Measurements from ENCODE around the gene ANKRD30A. TPM values are rescaled to one million over a fixed set of nuclear protein-coding genes. Genes with fewer than 3 reads are reported as not detected.
"Not testable (repeated sequence)": the region's sequence is repeated elsewhere in the genome, so short reads cannot be mapped to it uniquely, and the experiment has no call there.

ANKRD30A gene
- polyA plus RNA-seq, 1 donor = not detected

DNA sequence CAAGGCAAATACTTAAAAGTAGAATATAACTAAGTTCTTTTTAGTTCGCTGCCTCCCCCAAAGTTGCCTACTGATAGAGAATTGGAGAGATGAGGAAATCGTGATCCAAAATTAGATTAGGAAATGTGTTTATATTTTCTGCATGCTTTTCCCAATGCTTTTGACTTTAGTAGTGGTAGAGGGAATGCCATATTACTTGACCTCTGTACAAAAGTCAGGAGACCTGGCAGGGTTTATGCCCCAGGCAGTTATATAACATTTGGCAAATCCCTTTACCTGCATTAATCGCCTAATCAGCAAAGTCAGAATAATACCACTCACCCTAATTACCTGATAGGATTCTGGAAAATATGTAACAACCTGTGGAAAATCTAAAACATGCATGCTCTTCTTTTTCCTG is 142.9 kb downstream of the ANKRD30A start:
- DNase-seq = no peak

DNA sequence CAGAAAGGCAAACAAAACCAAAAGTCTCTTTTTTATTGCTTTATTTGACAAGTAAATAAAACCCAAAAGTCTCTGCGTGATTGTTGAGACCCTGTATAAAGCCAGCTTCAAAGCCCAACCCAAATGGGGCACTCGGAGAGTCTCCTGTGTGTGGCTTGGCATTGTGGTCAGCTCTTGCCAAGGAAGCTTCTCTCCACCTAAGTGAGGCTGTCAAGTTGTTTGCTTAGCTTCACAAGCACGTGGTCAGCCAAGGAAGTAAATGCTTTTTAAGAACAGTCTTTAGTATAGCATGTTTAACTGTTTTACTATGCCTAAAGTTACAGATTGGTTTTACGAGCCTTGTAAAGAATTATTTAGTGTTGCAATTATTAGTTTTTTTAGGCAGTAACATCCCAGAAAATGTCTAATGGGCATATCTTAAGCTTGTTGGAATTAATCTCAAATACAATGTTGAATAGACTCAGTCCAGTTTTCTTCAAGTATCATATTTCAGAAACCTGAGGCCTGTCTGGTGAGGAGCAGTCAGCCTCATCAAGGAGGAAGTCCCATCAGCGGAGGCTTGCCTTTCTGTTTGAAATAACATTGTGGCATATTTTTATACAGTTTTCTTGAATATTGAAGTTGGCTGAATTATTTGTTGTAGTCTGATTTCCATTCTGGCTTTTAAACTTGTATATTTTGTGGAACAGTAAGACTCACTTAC is 144.3 kb downstream of the ANKRD30A start:
- no peak for DNase-seq

DNA sequence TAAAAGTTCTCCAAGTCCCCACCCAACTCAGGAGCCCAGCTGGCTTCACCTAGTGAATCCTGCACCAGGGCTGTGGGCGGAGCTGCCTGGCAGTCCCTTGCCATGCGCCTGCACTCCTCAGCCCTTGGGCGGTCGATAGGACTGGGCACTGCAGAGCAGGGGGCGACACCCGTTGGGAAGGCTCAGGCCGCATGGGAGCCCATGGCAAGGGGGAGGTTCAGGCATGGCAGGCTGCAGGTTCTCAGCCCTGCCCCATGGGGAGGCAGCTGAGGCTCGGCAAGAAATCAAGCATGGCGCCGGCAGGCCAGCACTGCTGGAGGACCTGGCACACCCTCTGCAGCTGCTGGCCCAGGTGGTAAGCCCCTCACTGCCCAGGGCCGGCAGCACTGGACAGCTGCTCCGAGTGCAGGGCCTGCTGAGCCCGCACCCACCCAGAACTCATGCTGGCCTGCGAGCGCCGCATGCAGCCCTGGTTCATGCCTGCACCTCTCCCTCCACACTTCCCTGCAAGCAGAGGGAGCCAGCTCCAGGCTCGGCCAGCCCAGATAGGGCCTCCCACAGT is 149.9 kb downstream of the ANKRD30A start:
- DNase-seq = no peak

DNA sequence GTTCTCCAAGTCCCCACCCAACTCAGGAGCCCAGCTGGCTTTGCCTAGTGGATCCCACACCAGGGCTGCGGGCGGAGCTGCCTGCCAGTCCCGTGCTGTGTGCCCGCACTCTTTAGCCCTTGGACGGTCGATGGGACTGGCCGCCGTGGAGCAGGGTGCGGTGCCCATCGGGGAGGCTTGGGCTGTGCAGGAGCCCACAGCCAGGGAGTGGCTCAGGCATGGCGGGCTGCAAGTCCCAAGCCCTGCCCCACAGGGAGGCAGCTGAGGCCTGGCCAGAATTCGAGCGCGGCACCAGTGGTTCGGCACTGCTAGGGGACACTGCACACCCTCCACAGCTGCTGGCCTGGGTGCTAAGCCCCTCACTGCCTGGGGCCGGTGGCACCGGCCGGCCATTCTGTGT is 159.7 kb downstream of the ANKRD30A start:
- no peak for DNase-seq

DNA sequence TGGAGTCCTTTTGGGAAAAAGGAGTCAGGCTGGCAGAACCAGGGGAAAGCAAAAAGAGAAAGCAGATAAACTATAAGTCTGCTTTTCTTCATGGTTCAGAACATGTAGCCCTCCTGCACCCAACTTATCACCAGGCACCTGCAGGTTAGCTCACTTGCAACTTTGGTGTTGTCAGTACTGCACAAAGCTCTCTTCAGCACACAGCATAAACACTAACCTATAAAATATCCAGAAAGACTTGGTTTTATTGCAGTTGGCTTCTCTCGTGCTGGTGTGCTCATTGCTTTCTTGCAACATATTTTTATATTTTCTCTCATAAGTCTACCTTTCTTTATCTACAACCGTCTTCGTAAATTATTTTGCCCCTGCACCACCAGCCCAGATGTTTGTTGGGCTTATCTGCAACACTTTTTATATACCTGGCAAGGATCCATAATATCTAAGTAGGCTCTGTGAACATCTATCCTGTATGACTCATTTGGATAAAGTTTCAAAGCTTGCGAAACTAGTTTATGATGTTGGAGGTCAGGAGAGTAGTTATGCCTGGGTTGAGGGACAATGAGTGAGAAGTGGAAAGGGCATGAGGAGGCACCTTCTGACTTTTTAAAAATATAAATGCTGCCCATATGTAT is 164.6 kb downstream of the ANKRD30A start:
- DNase-seq = no peak

DNA sequence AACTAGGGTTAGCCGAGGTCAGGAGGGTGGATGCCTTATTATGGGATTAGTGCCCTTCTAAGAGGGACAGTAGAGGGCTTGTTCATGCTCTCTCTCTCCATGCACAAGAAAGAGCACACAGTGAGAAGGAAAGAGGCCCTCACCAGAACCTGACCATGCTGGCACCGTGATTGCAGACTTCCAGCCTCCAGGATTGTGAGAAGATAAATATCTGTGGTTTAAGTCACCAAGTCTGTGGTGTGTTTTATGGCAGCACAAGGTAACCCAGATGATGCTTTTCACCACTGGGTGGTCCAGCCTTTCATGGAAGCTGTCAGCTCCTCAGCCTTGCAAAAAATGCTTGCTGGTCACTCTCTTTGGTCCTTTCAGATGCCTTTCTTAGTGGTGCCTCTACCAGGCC is 175.9 kb downstream of the ANKRD30A start:
- no peak for DNase-seq

DNA sequence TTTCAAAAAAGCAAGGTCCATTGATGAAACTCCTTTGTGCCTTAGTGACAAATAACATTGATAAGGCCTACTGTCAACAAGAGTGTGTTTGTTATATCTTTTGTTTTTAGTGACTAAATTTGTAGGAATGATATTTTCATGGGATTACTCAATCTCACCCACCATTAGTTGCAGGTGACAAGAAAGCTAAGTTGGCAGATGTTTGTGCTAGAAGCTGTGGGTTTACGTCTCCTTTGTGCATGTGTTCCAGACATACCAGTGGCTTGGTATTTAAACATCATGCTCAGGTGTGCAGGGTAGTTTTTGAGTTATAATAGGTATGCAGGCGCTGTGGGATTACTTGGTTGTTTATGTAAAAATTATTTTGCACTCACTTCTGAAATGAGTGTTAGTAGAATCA is 178.6 kb downstream of the ANKRD30A start:
- no peak for DNase-seq

DNA sequence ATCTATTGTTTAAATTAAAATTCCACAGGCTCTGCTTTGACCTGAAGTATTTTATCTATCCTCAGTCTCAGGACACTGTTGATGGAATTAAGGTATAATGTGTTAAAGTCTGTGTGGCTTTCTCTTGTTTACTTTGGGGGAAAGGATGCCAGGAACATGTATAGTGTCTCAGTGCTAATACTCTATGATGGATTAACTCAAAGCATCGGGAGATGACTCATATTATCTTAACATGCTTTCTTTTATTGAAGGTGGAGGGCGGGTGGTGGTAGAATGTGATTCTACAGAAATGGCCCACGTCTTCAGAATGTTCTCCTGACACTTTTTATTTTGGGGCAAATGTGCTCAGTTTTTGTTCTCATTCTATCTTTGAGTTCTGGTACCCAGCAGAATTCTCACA is 189.0 kb downstream of the ANKRD30A start:
- no peak for DNase-seq

DNA sequence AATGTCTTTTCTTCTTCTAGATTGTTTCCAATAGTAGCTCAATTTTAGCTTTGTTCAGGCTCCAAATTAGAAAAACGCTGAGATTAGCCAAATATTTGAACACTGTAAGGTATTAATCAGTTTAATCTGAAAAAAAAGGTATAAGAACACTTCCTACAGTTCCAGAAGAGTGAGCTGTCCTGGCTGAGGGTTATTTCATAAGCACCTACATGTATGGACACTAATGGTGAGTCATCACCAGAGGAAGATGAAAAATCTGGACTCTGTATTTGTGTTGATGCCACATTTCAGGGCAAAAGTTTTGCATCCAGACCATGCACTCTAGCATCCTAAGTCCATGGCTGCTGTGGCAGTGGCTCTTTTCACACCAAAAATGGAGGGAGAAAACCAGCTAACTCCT is 189.5 kb downstream of the ANKRD30A start:
- DNase-seq = no peak

DNA sequence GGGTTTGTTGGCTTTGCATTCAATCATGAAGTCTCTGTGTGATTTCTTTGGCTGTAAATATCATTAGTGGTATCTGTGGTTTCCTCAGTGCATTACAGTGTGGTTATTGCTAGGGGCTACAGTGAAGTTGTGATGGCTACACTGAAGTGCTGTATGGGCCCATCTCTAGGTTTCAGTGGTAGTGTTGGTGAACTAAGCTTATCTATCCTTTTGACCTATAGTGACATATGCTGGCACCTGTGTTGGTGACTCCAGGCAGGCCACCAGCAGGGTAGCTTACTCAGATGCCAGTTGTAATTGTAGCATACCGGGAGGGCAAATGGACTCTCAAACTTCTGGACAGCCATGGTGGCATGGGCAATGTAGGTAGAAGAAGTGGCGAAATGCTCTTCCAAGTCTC is 219.0 kb downstream of the ANKRD30A start:
- DNase-seq = no peak

DNA sequence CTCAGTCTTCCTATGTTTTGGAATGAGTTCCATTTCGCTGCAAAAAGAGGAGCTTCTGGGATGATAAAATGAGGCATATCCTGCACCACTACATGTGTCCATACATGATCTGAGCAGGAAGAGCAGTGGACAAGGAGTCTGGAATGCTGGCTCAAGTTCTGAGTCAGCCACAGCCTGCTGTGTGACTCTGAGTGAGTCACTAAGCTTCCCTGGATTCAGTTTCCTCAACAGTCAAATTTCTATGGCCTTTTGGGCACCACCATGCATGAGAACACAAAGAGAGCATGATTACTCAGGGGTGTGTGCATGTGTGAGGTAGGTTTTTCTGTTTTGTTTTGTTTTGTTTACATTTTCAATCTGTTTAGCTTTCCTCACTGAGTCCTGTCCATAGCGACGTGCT is 254.6 kb downstream of the ANKRD30A start:
- DNase-seq = no peak

DNA sequence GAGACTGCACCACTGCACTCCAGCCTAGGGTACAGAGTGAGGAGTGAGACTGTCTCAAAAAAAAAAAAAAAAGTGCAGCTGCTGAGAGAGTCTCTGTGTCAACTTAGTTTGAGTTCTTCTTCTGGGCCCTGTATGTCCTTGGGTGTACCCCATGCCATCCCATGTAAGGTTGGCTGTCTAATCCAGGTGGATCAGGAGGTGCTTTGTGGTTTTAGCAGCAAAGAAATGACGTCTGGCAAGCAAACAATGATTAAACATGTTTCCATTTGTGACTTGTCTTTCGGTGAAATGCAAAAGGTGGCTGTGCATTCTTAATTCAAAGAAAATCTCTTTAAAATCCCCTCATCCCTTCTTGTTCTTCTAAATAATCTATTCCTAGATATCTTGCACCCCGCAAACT is 255.9 kb downstream of the ANKRD30A start:
- no peak for DNase-seq

DNA sequence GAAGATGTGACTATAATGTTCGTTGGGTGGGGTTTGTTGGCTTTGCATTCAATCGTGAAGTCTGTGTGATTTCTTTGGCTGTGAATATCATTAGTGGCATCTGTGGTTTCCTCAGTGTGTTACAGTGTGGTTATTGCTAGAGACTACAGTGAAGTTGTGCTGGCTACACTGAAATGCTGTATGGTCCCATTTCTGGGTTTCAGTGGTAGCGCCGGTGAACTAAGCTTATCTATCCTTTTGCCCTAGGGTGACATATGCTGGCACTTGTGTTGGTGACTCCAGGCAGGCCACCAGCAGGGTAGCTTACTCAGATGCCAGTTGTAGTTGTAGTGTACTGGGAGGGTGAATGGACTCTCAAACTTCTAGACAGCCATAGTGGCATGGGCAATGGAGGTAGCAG is 259.5 kb downstream of the ANKRD30A start:
- DNase-seq = no peak

DNA sequence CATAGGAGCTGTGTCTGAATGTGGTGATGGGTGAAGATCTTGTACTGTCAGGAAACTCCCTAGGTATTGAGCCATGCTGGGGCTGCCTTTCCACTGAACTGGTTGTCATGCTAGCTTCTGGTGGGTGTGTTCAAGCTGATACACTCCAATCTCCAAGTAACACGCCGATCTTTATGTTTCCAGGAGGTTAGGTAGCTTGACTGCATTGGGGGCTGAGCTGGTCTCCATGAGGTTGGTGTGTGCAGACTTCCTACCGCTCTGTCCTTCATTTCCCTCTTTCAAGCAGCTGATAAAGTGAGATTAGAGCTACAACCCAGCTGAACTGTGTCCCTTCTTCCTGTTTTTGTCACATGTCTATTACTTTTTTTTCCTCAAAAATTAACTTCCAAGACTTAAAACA is 265.5 kb downstream of the ANKRD30A start:
- DNase-seq = no peak

DNA sequence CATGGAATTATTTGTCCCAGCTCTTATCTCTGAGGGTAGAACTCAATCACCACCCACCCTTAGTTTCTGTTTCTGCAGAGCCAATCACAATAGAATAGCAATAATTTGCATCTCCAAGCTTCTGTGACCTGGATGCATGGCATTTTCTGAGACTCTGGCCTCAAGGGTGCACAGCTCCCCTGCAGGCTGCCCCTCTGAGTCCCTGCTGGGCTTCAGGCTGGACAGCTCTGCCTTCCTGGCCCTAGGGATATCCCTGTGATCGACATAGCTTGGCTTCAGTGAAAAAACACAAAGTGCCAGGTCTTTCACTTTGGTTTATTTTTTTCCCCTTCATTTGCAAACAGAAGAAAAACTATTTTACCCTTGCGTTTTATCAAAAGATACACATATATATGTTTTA is 275.4 kb downstream of the ANKRD30A start:
- DNase-seq = not testable (repeated sequence)

DNA sequence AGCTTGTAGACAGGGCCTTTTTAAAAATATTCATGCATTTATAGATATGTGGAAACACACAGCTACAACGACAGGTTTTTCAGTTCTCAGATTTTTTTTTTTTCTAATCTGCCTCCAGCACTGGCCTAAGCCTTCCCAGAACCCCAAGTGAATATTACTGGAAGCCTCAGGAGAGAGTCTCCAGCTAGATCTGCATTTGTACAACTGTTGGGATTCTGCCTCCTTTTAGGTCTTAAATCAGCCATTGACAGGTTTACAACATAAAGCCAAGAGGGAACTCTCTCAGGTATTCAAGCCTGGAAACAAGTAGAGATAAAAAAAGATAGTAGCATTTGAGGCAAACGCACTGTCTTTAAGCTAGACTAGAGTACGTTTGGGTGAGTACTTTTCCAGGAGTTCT is 275.8 kb downstream of the ANKRD30A start:
- DNase-seq = no peak

DNA sequence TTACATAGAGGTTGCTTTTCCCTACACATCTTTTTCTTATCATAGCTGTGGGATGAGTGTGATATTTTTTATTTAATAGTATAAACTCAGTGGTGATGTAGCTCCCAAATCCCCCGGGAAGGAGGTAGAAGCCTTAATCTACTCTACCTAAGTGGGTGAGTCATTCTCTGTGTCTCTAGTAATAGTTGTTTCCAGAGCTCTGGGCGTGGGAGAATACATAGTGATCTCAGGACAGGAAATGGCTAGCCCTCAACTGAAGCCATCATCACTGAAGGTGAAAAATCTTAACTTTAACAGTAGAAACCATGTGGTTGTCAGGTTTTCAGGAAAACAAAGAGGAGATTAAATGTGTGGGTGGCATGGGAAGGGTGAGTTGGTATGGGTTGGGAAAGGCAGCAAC is 278.4 kb downstream of the ANKRD30A start:
- DNase-seq = no peak
